ENCODE data around the gene PITPNC1.

DNA sequence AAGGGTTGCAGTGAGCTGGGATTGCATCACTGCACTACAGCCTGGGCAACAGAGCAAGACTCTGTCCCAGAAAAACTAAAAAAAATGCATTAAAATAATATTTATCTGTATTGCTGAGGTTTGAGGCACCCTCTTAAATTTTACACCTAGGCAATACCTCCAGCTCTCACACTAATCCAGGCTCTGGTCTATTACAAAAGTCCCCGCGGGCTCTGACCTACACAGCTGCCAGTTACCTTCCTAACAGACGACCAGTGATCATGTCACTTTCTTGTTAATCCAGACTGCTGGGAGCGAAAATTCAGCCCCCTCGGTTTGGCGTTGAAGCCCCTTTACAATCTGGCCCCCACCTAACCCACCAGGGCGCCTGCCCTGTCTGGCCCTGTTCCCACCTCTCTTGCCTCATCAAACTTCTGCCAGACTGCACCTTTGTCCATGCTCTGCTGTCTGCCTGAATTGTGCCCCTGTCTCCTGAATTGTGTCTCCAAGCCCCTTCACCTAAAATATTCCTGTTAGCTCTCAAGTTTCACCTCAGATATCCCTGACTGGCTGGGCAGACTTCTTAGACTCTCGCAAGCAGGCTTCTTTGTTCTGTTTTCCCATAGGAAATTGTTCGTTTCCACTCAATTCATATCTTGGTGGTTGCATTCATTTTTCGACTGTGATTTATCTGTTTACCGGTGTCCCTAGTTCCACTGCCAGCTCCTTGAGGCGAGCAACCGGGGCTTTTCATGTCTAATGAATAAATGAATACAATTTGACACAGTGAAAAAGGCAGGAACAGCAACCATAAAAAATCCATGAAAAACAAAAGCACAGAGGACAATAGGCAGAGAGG lies 65.9 kb downstream of the PITPNC1 start:
- TF ChIP-seq CHD2 (IDR thresholded peaks at IDR 0.05; ENCODE audit: low read length, partially characterized antibody) (no peak), RXRA (IDR thresholded peaks at IDR 0.05; ENCODE audit: borderline replicate concordance, low read depth) (no peak), TAF1 (IDR thresholded peaks at IDR 0.05; ENCODE audit: borderline replicate concordance, low read depth, low read length) (no peak), POLR2AphosphoS5 (IDR thresholded peaks at IDR 0.05; ENCODE audit: low read depth, low read length) (no peak), EZH2phosphoT487 (IDR thresholded peaks at IDR 0.05; ENCODE audit: borderline replicate concordance, low read depth) (no peak), SIN3A (IDR thresholded peaks at IDR 0.05; ENCODE audit: borderline replicate concordance, low read depth, low read length) (no peak), EP300 (IDR thresholded peaks at IDR 0.05; ENCODE audit: borderline replicate concordance in 1 of 2, low read depth in 1 of 2, low read length in 1 of 2) (no peak), FOXM1 (IDR thresholded peaks at IDR 0.05; ENCODE audit: low read depth) (no peak), MEF2A (IDR thresholded peaks at IDR 0.05; ENCODE audit: borderline replicate concordance, low read depth) (no peak), SMC3 (IDR thresholded peaks at IDR 0.05; ENCODE audit: low read depth, low read length) (no peak), YY1 (IDR thresholded peaks at IDR 0.05; ENCODE audit: low read depth) (no peak)
- TF ChIP-seq, protein P1, sequence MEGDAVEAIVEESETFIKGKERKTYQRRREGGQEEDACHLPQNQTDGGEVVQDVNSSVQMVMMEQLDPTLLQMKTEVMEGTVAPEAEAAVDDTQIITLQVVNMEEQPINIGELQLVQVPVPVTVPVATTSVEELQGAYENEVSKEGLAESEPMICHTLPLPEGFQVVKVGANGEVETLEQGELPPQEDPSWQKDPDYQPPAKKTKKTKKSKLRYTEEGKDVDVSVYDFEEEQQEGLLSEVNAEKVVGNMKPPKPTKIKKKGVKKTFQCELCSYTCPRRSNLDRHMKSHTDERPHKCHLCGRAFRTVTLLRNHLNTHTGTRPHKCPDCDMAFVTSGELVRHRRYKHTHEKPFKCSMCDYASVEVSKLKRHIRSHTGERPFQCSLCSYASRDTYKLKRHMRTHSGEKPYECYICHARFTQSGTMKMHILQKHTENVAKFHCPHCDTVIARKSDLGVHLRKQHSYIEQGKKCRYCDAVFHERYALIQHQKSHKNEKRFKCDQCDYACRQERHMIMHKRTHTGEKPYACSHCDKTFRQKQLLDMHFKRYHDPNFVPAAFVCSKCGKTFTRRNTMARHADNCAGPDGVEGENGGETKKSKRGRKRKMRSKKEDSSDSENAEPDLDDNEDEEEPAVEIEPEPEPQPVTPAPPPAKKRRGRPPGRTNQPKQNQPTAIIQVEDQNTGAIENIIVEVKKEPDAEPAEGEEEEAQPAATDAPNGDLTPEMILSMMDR (IDR thresholded peaks at IDR 0.05): no peak
- TF ChIP-seq, protein P2, sequence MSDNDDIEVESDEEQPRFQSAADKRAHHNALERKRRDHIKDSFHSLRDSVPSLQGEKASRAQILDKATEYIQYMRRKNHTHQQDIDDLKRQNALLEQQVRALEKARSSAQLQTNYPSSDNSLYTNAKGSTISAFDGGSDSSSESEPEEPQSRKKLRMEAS (IDR thresholded peaks at IDR 0.05; ENCODE audit: low read depth): no peak
- TF ChIP-seq, protein P3, sequence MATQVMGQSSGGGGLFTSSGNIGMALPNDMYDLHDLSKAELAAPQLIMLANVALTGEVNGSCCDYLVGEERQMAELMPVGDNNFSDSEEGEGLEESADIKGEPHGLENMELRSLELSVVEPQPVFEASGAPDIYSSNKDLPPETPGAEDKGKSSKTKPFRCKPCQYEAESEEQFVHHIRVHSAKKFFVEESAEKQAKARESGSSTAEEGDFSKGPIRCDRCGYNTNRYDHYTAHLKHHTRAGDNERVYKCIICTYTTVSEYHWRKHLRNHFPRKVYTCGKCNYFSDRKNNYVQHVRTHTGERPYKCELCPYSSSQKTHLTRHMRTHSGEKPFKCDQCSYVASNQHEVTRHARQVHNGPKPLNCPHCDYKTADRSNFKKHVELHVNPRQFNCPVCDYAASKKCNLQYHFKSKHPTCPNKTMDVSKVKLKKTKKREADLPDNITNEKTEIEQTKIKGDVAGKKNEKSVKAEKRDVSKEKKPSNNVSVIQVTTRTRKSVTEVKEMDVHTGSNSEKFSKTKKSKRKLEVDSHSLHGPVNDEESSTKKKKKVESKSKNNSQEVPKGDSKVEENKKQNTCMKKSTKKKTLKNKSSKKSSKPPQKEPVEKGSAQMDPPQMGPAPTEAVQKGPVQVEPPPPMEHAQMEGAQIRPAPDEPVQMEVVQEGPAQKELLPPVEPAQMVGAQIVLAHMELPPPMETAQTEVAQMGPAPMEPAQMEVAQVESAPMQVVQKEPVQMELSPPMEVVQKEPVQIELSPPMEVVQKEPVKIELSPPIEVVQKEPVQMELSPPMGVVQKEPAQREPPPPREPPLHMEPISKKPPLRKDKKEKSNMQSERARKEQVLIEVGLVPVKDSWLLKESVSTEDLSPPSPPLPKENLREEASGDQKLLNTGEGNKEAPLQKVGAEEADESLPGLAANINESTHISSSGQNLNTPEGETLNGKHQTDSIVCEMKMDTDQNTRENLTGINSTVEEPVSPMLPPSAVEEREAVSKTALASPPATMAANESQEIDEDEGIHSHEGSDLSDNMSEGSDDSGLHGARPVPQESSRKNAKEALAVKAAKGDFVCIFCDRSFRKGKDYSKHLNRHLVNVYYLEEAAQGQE (IDR thresholded peaks at IDR 0.05; ENCODE audit: low read depth, low read length): no peak
